ENCODE measurements around the gene RRP1B.

DNA sequence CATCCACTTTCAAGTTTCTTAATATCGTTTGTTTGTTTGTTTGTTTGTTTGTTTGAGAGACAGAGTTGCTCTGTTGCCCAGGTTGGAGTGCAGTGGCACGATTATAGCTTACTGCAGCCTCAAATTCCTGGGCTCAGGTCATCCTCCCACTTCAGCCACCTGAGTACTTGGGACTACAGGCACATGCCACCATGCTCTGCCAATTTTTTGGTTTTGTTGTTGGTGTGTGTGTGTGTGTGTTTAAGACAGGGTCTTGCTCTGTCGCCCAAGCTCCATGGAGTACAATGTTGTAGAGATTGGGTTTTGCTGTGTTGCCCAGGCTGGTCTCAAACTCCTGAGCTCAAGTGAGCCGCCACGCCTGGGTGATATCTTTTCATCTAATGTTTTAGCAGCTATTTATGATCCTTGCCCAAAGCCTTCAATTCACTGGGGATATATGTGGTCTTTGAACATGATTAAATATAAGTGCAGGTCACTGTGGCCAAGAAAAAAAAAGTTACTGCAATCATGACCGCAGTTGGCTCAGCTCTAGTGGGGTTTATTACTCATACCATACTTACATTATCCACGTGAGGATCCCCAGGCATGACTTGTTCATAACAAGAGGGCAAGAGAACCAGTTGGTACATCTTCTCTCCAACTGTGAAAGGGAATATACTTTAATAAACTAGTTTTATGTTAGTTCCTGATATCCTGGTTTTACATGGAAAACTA is 8.0 kb downstream of the RRP1B start:
- TF ChIP-seq, protein P1, sequence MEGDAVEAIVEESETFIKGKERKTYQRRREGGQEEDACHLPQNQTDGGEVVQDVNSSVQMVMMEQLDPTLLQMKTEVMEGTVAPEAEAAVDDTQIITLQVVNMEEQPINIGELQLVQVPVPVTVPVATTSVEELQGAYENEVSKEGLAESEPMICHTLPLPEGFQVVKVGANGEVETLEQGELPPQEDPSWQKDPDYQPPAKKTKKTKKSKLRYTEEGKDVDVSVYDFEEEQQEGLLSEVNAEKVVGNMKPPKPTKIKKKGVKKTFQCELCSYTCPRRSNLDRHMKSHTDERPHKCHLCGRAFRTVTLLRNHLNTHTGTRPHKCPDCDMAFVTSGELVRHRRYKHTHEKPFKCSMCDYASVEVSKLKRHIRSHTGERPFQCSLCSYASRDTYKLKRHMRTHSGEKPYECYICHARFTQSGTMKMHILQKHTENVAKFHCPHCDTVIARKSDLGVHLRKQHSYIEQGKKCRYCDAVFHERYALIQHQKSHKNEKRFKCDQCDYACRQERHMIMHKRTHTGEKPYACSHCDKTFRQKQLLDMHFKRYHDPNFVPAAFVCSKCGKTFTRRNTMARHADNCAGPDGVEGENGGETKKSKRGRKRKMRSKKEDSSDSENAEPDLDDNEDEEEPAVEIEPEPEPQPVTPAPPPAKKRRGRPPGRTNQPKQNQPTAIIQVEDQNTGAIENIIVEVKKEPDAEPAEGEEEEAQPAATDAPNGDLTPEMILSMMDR (IDR thresholded peaks at IDR 0.05; ENCODE audit: insufficient read depth, low read length) = no peak
- no peak for TF ChIP-seq POLR2AphosphoS5 (IDR thresholded peaks at IDR 0.05; ENCODE audit: low read depth)
- TF ChIP-seq, protein P2, sequence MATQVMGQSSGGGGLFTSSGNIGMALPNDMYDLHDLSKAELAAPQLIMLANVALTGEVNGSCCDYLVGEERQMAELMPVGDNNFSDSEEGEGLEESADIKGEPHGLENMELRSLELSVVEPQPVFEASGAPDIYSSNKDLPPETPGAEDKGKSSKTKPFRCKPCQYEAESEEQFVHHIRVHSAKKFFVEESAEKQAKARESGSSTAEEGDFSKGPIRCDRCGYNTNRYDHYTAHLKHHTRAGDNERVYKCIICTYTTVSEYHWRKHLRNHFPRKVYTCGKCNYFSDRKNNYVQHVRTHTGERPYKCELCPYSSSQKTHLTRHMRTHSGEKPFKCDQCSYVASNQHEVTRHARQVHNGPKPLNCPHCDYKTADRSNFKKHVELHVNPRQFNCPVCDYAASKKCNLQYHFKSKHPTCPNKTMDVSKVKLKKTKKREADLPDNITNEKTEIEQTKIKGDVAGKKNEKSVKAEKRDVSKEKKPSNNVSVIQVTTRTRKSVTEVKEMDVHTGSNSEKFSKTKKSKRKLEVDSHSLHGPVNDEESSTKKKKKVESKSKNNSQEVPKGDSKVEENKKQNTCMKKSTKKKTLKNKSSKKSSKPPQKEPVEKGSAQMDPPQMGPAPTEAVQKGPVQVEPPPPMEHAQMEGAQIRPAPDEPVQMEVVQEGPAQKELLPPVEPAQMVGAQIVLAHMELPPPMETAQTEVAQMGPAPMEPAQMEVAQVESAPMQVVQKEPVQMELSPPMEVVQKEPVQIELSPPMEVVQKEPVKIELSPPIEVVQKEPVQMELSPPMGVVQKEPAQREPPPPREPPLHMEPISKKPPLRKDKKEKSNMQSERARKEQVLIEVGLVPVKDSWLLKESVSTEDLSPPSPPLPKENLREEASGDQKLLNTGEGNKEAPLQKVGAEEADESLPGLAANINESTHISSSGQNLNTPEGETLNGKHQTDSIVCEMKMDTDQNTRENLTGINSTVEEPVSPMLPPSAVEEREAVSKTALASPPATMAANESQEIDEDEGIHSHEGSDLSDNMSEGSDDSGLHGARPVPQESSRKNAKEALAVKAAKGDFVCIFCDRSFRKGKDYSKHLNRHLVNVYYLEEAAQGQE (IDR thresholded peaks at IDR 0.05; ENCODE audit: insufficient replicate concordance, low read depth) = no peak
